GM18502 (cell line): Measurements from ENCODE around the gene PPP1R3C.

Source experiments
- ATAC-seq: cut with Tn5 transposase; IDR thresholded peaks from one replicate; pipeline ENCODE4 v1.9.1; 2021; ENCODE audit warnings: mild to moderate bottlenecking; ENCODE audit not compliant: unreplicated experiment, poor library complexity

Gene PPP1R3C

GRCh38 chr10:91630625-91631024 lies 2.2 kb downstream of the PPP1R3C start:
- ATAC-seq = no peak

GRCh38 chr10:91629715-91630549 lies 2.9 kb downstream of the PPP1R3C start:
- ATAC-seq = no peak

- no peak for ATAC-seq
Observed at GRCh38 chr10:91628383-91628782, 4.5 kb downstream of the PPP1R3C start.

GRCh38 chr10:91627344-91628102 lies 5.3 kb downstream of the PPP1R3C start:
- no peak for ATAC-seq

- ATAC-seq = no peak
Observed at GRCh38 chr10:91626936-91627335, 5.9 kb downstream of the PPP1R3C start.

- ATAC-seq = no peak
Observed at GRCh38 chr10:91624633-91625032, 8.2 kb downstream of the PPP1R3C start.

GRCh38 chr10:91622601-91623000 lies 10.3 kb downstream of the PPP1R3C start:
- ATAC-seq = no peak

GRCh38 chr10:91621483-91622113 lies 11.3 kb downstream of the PPP1R3C start:
- ATAC-seq = no peak

GRCh38 chr10:91617072-91617609 lies 15.7 kb downstream of the PPP1R3C start:
- no peak for ATAC-seq

- no peak for ATAC-seq
Observed at GRCh38 chr10:91616137-91616536, 16.7 kb downstream of the PPP1R3C start.

GRCh38 chr10:91614225-91614624 lies 18.6 kb downstream of the PPP1R3C start:
- ATAC-seq = no peak

- ATAC-seq = no peak
Observed at GRCh38 chr10:91613411-91614187, 19.3 kb downstream of the PPP1R3C start.

- ATAC-seq = no peak
Observed at GRCh38 chr10:91610919-91611318, 22.0 kb downstream of the PPP1R3C start.

- ATAC-seq = no peak
Observed at GRCh38 chr10:91610444-91610843, 22.4 kb downstream of the PPP1R3C start.

GRCh38 chr10:91607646-91608403 lies 25.0 kb downstream of the PPP1R3C start:
- ATAC-seq = no peak

GRCh38 chr10:91605968-91606367 lies 26.9 kb downstream of the PPP1R3C start:
- ATAC-seq = no peak

- ATAC-seq = no peak
Observed at GRCh38 chr10:91604553-91605534, 28.0 kb downstream of the PPP1R3C start.

GRCh38 chr10:91603931-91604331 lies 28.9 kb downstream of the PPP1R3C start:
- ATAC-seq = no peak
